HEK293 (cell line): ENCODE data around the gene MOV10L1.

Source experiments
- CTCF ChIA-PET: fragments of 350-600 bp; formaldehyde crosslinking; extraction: SDS; loops from one replicate; lab custom pipeline; 2021; ENCODE audit warnings: antibody characterized with exemption; lab: Yijun Ruan, JAX
- POLR2A ChIA-PET: fragments of 300-600 bp; formaldehyde crosslinking; extraction: SDS; loops from one replicate; lab custom pipeline; 2020; ENCODE audit warnings: antibody characterized with exemption, inconsistent platforms; lab: Yijun Ruan, JAX
- H3K27ac ChIP-seq: fragments of 200-500 bp; sonication (Bioruptor generic); 2 replicates; pipeline ENCODE4 v1.5.1; 2014; ENCODE audit warnings: low read depth, low read length, control low read depth, inconsistent platforms; ENCODE audit errors: extremely low read depth
- H3K36me3 ChIP-seq, 2 experiments: fragments of 200-500 bp in 1 of 2; sonication (Bioruptor generic) in 1 of 2; 1 replicate in 1 of 2; 2 replicates in 1 of 2; pipeline ENCODE4 v1.5.1; 2014 to 2017; ENCODE audit warnings: inconsistent platforms in 2 of 2, low read length in 2 of 2; ENCODE audit not compliant: control insufficient read depth in 2 of 2, insufficient read depth in 1 of 2
- H3K4me1 ChIP-seq: fragments of 200-500 bp; sonication (Bioruptor generic); 2 replicates; pipeline ENCODE4 v1.5.1; 2014; ENCODE audit warnings: mild to moderate bottlenecking, low read length, inconsistent platforms; ENCODE audit not compliant: control insufficient read depth, insufficient read depth
- H3K4me3 ChIP-seq: 2 replicates; pipeline ENCODE4 v1.5.1; 2011; ENCODE audit warnings: low read depth, mild to moderate bottlenecking, control low read depth, low read length, moderate library complexity
- H3K9me3 ChIP-seq: fragments of 200-500 bp; sonication (Bioruptor generic); 2 replicates; pipeline ENCODE4 v1.5.1; 2014; ENCODE audit warnings: low read depth, low read length, inconsistent platforms; ENCODE audit not compliant: control insufficient read depth, insufficient read depth
- KLF10 ChIP-seq: fragments of 450-650 bp; IDR thresholded peaks from 2 replicates; pipeline ENCODE4 v1.5.1; 2018; ENCODE audit warnings: missing biosample characterization, mild to moderate bottlenecking, missing genetic modification characterization
- KLF16 ChIP-seq: fragments of 450-650 bp; formaldehyde crosslinking; IDR thresholded peaks from 2 replicates; pipeline ENCODE4 v1.5.1; 2017; ENCODE audit warnings: missing biosample characterization, missing genetic modification characterization
- KLF8 ChIP-seq: fragments of 450-650 bp; formaldehyde crosslinking; IDR thresholded peaks from 2 replicates; pipeline ENCODE4 v1.5.1; 2016; ENCODE audit warnings: missing biosample characterization, missing genetic modification characterization
- OSR2 ChIP-seq: fragments of 450-650 bp; formaldehyde crosslinking; IDR thresholded peaks from 2 replicates; pipeline ENCODE4 v1.5.1; 2016; ENCODE audit warnings: missing biosample characterization, missing genetic modification characterization
- PBX3 ChIP-seq: sonication (generic); formaldehyde crosslinking; IDR thresholded peaks from 2 replicates; pipeline ENCODE4 v1.8.1; 2022; ENCODE audit warnings: mild to moderate bottlenecking, moderate library complexity, missing genetic modification reagents
- SALL2 ChIP-seq: fragments of 450-650 bp; formaldehyde crosslinking; IDR thresholded peaks from 2 replicates; pipeline ENCODE4 v1.5.0; 2017; ENCODE audit warnings: missing biosample characterization, mild to moderate bottlenecking, missing genetic modification characterization, borderline replicate concordance
- SCRT1 ChIP-seq: fragments of 450-650 bp; formaldehyde crosslinking; IDR thresholded peaks from 2 replicates; pipeline ENCODE4 v1.5.1; 2016; ENCODE audit warnings: missing biosample characterization, missing genetic modification characterization, borderline replicate concordance
- SP3 ChIP-seq: fragments of 450-650 bp; formaldehyde crosslinking; IDR thresholded peaks from 2 replicates; pipeline ENCODE4 v1.5.1; 2016; ENCODE audit warnings: missing biosample characterization, missing genetic modification characterization
- TRIM28 ChIP-seq: IDR thresholded peaks from 2 replicates; pipeline ENCODE4 v1.6.1; 2011; ENCODE audit warnings: low read length, control low read depth, borderline replicate concordance
- YY2 ChIP-seq: fragments of 450-650 bp; formaldehyde crosslinking; IDR thresholded peaks from 2 replicates; pipeline ENCODE4 v1.5.1; 2016; ENCODE audit warnings: missing biosample characterization, missing genetic modification characterization
- ZBTB17 ChIP-seq: fragments of 450-650 bp; formaldehyde crosslinking; IDR thresholded peaks from 2 replicates; pipeline ENCODE4 v1.5.1; 2016; ENCODE audit warnings: missing biosample characterization, missing genetic modification characterization
- ZFP41 ChIP-seq: fragments of 450-650 bp; formaldehyde crosslinking; IDR thresholded peaks from 2 replicates; pipeline ENCODE4 v1.5.1; 2016; ENCODE audit warnings: missing biosample characterization, missing genetic modification characterization, borderline replicate concordance
- ZNF114 ChIP-seq: fragments of 450-650 bp; formaldehyde crosslinking; IDR thresholded peaks from 2 replicates; pipeline ENCODE4 v1.5.0; 2017; ENCODE audit warnings: missing biosample characterization, missing genetic modification characterization
- ZNF239 ChIP-seq: fragments of 450-650 bp; formaldehyde crosslinking; IDR thresholded peaks from 2 replicates; pipeline ENCODE4 v1.5.1; 2016; ENCODE audit warnings: missing biosample characterization, missing genetic modification characterization
- ZNF280C ChIP-seq: fragments of 450-650 bp; formaldehyde crosslinking; IDR thresholded peaks from 2 replicates; pipeline ENCODE4 v1.5.1; 2016; ENCODE audit warnings: missing biosample characterization, missing genetic modification characterization
- ZNF324 ChIP-seq: fragments of 450-650 bp; formaldehyde crosslinking; IDR thresholded peaks from 2 replicates; pipeline ENCODE4 v1.5.1; 2016; ENCODE audit warnings: missing biosample characterization, missing genetic modification characterization
- ZNF335 ChIP-seq: fragments of 450-650 bp; formaldehyde crosslinking; conservative IDR thresholded peaks from 2 replicates; pipeline ENCODE4 v1.5.1; 2016; ENCODE audit warnings: missing biosample characterization, missing genetic modification characterization
- ZNF362 ChIP-seq: fragments of 450-650 bp; formaldehyde crosslinking; IDR thresholded peaks from 2 replicates; pipeline ENCODE4 v1.5.1; 2016; ENCODE audit warnings: missing biosample characterization, missing genetic modification characterization
- ZNF366 ChIP-seq: fragments of 450-650 bp; formaldehyde crosslinking; conservative IDR thresholded peaks from 2 replicates; pipeline ENCODE4 v1.5.1; 2016; ENCODE audit warnings: missing biosample characterization, missing genetic modification characterization
- ZNF549 ChIP-seq: fragments of 450-650 bp; IDR thresholded peaks from 2 replicates; pipeline ENCODE4 v1.5.1; 2018; ENCODE audit warnings: missing biosample characterization, missing genetic modification characterization, mild to moderate bottlenecking, inconsistent platforms, moderate library complexity
- ZNF555 ChIP-seq: fragments of 450-650 bp; formaldehyde crosslinking; conservative IDR thresholded peaks from 2 replicates; pipeline ENCODE4 v1.5.1; 2017; ENCODE audit warnings: missing biosample characterization, mild to moderate bottlenecking, missing genetic modification characterization, inconsistent platforms
- ZNF561 ChIP-seq: fragments of 450-650 bp; IDR thresholded peaks from 2 replicates; pipeline ENCODE4 v1.5.1; 2018; ENCODE audit warnings: missing biosample characterization, missing genetic modification characterization, borderline replicate concordance
- ZNF571 ChIP-seq: fragments of 450-650 bp; formaldehyde crosslinking; IDR thresholded peaks from 2 replicates; pipeline ENCODE4 v1.5.0; 2017; ENCODE audit warnings: missing biosample characterization, missing genetic modification characterization
- ZNF626 ChIP-seq: fragments of 450-650 bp; sonication (Bioruptor Pico); formaldehyde crosslinking; IDR thresholded peaks from 2 replicates; pipeline ENCODE4 v1.5.1; 2018; ENCODE audit warnings: missing biosample characterization, missing genetic modification characterization, inconsistent platforms
- ZNF670 ChIP-seq: fragments of 450-650 bp; formaldehyde crosslinking; IDR thresholded peaks from 2 replicates; pipeline ENCODE4 v1.5.1; 2016; ENCODE audit warnings: missing biosample characterization, missing genetic modification characterization, low read depth
- ZNF707 ChIP-seq: fragments of 450-650 bp; formaldehyde crosslinking; IDR thresholded peaks from 2 replicates; pipeline ENCODE4 v1.5.1; 2016; ENCODE audit warnings: missing biosample characterization, missing genetic modification characterization
- ZNF777 ChIP-seq: fragments of 450-650 bp; formaldehyde crosslinking; IDR thresholded peaks from 2 replicates; pipeline ENCODE4 v1.5.1; 2017; ENCODE audit warnings: missing biosample characterization, missing genetic modification characterization, borderline replicate concordance

The MOV10L1 gene

DNA sequence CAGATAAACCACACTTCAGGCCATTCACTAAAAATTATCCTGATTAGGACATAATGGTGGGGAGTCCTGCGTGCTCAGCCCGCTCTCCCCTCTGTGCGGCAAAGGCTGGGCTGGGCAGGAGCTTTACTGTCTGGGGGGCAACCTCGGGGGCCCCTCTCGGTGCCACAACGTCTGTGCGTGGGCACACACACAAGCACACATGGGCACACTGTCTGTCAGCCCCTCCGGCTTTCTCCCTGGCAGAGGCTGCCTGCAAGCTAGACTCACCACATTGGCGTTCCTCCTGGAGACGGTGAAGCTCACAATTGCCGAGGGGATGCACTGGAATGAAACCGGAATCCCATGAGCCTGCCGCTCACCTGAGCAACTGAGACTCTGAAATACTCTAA, 9.7 kb upstream of the MOV10L1 start:
- CTCF ChIA-PET: interaction anchor here (0.7 kb wide), 1 partner anchor 225 kb away, joined by 3 read pairs; no protein-coding TSS in a partner anchor
- Histone ChIP-seq H3K9me3 (no peaks in the 10 kb centered on the region), H3K4me1 (no peaks in the 10 kb centered on the region), H3K4me3 (no peak overlapping the region), H3K36me3 (no peaks in the 10 kb centered on the region)
- TF ChIP-seq OSR2 (tag by site-specific recombination) (no peak), TRIM28 (no peak), ZNF549 (tag by site-specific recombination) (no peak), SCRT1 (tag by site-specific recombination) (no peak), ZNF239 (no peak), KLF16 (tag by site-specific recombination) (no peak), PBX3 (CRISPR knock-in tag) (no peak), SALL2 (tag by site-specific recombination) (no peak), ZNF114 (no peak), ZNF777 (tag by site-specific recombination) (no peak), YY2 (tag by site-specific recombination) (no peak), ZFP41 (tag by site-specific recombination) (no peak), ZNF571 (tag by site-specific recombination) (no peak), ZNF555 (no peak), SP3 (tag by site-specific recombination) (no peak), ZNF366 (tag by site-specific recombination) (no peak), ZNF670 (tag by site-specific recombination) (no peak), KLF8 (tag by site-specific recombination) (no peak), ZNF362 (tag by site-specific recombination) (no peak), ZBTB17 (tag by site-specific recombination) (no peak)
- TF ChIP-seq, all 188 proteins: peak for 0
- no peak overlapping the region for H3K27ac ChIP-seq
- POLR2A ChIA-PET: no interaction called here

DNA sequence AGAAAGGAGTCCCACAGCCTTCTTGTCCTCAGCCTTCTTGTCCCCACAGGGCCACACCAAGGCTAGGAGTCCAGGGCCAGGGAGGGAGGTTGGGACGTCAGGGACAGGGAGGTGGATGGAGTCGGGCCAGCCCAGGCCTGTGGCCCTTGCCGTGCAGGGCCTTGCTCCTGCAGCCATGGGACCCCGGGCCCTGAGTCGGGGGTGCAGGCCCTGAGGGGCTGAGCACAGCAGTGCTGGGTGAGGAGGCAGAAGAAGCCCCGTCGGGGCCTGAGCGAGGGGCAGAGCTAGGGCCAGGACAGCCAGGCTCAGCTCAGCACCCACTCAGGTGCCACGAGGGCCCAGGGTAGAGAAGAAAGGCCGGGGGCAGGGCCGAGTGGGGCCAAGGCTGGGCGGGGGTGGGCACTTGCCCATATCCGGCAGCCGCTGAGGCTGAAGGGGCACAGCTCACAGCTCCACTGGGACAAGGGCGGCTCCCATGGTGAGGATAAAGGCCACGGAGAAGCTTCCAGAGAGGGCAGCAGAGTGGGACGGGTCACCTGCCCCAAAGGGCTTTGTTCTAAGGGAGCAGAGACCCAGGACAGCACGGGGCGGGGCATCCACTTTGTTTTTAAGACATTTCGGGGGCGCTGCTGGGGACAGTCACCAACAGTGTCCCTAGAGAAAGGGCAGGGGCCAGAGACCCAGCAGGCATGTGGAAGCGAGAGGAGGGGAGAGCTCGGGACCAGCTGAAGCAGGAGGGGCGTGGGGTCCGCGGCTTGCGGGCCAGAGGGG, 8.2 kb upstream of the MOV10L1 start:
- no peak overlapping the region for H3K4me3 ChIP-seq
- ChIA-PET CTCF (no interaction called here), POLR2A (interaction anchor here (0.7 kb wide), 1 partner anchor 378 kb away, joined by 3 read pairs; no protein-coding TSS in a partner anchor)
- H3K27ac ChIP-seq: no peak overlapping the region
- H3K4me1 ChIP-seq: no peaks in the 10 kb centered on the region
- TF ChIP-seq ZNF626 (tag by site-specific recombination) (no peak), ZNF561 (tag by site-specific recombination) (no peak), ZNF324 (no peak), ZNF335 (tag by site-specific recombination) (no peak), ZNF280C (tag by site-specific recombination) (no peak), KLF10 (tag by site-specific recombination) (no peak), TRIM28 (no peak), ZNF707 (no peak)
- TF ChIP-seq, all 188 proteins: peak for 0
- H3K9me3 ChIP-seq: no peaks in the 10 kb centered on the region
- H3K36me3 ChIP-seq: no peaks in the 10 kb centered on the region
